Measurements from ENCODE around the gene RALGPS1. TPM values are rescaled to one million over a fixed set of nuclear protein-coding genes. Genes with fewer than 3 reads are reported as not detected.

The RALGPS1 gene
- polyA plus RNA-seq, 4 donors: 16.6 to 53.3 (median 26.8) TPM

DNA sequence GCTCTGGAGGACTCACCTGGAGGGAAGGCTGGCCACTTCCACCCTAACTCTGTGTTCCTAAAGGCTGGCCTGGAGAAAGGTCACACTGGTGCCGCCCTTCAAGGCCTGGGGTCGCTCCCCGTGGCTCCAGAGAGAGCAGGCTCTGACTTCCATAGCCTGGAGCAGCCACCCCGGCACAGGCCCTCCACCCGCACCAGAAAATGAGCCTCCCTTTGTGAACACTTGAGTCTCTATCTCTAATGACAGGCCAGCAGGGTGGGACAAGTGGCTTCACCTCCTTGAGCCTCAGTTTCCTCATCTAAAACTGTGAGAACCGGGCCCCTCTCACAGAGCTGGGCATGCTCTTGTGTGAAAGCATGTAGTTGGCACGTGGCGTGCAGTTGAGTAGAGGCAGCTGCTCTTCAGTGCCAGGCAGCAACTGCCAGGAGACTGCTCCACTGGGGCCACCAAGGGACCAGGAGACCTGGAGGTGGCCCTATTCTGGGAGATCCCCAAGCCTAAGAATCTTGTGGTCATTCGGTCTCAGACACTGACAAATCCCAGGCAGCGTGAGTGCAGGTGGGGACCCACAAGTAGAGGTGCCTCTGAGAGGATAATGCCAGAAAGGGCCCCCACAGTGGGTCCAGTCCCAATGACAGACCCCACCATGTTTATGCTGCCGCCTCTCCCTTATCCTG, 293.3 kb downstream of the RALGPS1 start:
- no peaks in the 10 kb centered on the region for H3K27me3 ChIP-seq (ENCODE audit: control insufficient read depth in 3 of 3, insufficient read depth in 3 of 3, low read length in 3 of 3)
- no peak for FAIRE-seq
- H3K27ac ChIP-seq (ENCODE audit: low read depth in 1 of 3, low read length in 2 of 3): no peak overlapping the region
- no peaks in the 10 kb centered on the region for H3K9me3 ChIP-seq (ENCODE audit: control insufficient read depth in 2 of 2, insufficient read depth in 1 of 2, low read depth in 1 of 2, low read length in 1 of 2)
- no peak for DNase-seq
- no peaks in the 10 kb centered on the region for H3K4me1 ChIP-seq (ENCODE audit: control insufficient read depth in 3 of 3, insufficient read depth in 2 of 3, low read depth in 1 of 3, low read length in 2 of 3)
- no peak overlapping the region for H3K4me3 ChIP-seq (ENCODE audit: low read depth in 1 of 3, low read length in 3 of 3)
- 86 to 94% (median 91%) methylated on average over 11 of the region's 11 CpGs for WGBS, 3 donors
- peaks cover 0 to 78% (median 0%) of the 10 kb centered on the region in 3 donors for H3K36me3 ChIP-seq (ENCODE audit: control insufficient read depth in 3 of 3, insufficient read depth in 2 of 3, low read depth in 1 of 3, low read length in 3 of 3)

DNA sequence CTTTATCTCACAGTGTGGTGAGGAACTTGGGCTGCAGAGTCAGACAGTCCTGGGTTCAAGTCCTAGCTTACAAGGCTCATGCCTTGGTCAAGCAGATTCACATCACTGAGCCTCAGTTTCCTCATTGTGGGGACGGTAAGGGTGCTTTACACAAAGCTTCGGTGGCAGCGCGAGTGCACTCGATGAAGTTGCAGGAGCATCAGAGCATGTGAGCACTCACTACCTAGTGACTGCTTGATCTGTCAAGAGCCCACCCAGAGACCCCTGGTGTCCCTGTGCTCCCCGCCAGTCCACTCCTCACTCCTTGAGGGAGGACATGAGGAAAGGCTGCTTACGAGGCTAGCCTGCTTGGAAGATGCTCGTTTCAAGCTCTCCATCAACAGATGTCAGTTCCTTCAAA, 293.8 kb downstream of the RALGPS1 start:
- WGBS, 3 donors: 91 to 94% (median 93%) methylated on average over 8 of the region's 8 CpGs
- Histone ChIP-seq H3K27me3 (ENCODE audit: control insufficient read depth in 3 of 3, insufficient read depth in 3 of 3, low read length in 3 of 3) (no peaks in the 10 kb centered on the region), H3K9me3 (ENCODE audit: control insufficient read depth in 2 of 2, insufficient read depth in 1 of 2, low read depth in 1 of 2, low read length in 1 of 2) (no peaks in the 10 kb centered on the region), H3K27ac (ENCODE audit: low read depth in 1 of 3, low read length in 2 of 3) (no peak overlapping the region), H3K4me3 (ENCODE audit: low read depth in 1 of 3, low read length in 3 of 3) (no peak overlapping the region), H3K4me1 (ENCODE audit: control insufficient read depth in 3 of 3, insufficient read depth in 2 of 3, low read depth in 1 of 3, low read length in 2 of 3) (no peaks in the 10 kb centered on the region), H3K36me3 (ENCODE audit: control insufficient read depth in 3 of 3, insufficient read depth in 2 of 3, low read depth in 1 of 3, low read length in 3 of 3) (peaks cover 0 to 78% (median 0%) of the 10 kb centered on the region in 3 donors)
- FAIRE-seq (no peak), DNase-seq (no peak)

DNA sequence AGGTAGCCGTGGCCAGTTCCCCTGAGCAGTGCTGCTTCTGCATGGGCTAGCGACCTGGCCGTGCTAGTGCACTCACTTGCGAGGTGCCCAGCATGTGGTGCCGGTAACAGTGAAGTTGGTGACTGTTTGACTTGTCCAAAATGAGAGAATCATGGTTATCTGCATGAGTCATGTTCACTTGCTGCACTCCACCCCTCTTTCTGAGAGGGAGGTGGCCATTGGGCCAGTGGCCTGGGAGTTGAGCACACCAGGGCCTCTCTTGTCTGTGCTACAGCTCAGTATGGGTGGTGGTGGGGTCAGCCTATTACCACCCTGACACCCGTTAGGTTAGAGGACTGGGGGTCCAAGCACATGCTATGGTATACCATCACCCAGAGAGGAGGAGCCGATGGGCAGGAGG, 294.6 kb downstream of the RALGPS1 start:
- 90 to 95% (median 92%) methylated on average over 7 of the region's 7 CpGs for WGBS, 3 donors
- Histone ChIP-seq H3K27me3 (ENCODE audit: control insufficient read depth in 3 of 3, insufficient read depth in 3 of 3, low read length in 3 of 3) (no peaks in the 10 kb centered on the region), H3K4me3 (ENCODE audit: low read depth in 1 of 3, low read length in 3 of 3) (no peak overlapping the region), H3K4me1 (ENCODE audit: control insufficient read depth in 3 of 3, insufficient read depth in 2 of 3, low read depth in 1 of 3, low read length in 2 of 3) (no peaks in the 10 kb centered on the region), H3K9me3 (ENCODE audit: control insufficient read depth in 2 of 2, insufficient read depth in 1 of 2, low read depth in 1 of 2, low read length in 1 of 2) (no peaks in the 10 kb centered on the region), H3K27ac (ENCODE audit: low read depth in 1 of 3, low read length in 2 of 3) (no peak overlapping the region), H3K36me3 (ENCODE audit: control insufficient read depth in 3 of 3, insufficient read depth in 2 of 3, low read depth in 1 of 3, low read length in 3 of 3) (peaks cover 0 to 73% (median 0%) of the 10 kb centered on the region in 3 donors)
- no peak for DNase-seq
- FAIRE-seq: no peak

DNA sequence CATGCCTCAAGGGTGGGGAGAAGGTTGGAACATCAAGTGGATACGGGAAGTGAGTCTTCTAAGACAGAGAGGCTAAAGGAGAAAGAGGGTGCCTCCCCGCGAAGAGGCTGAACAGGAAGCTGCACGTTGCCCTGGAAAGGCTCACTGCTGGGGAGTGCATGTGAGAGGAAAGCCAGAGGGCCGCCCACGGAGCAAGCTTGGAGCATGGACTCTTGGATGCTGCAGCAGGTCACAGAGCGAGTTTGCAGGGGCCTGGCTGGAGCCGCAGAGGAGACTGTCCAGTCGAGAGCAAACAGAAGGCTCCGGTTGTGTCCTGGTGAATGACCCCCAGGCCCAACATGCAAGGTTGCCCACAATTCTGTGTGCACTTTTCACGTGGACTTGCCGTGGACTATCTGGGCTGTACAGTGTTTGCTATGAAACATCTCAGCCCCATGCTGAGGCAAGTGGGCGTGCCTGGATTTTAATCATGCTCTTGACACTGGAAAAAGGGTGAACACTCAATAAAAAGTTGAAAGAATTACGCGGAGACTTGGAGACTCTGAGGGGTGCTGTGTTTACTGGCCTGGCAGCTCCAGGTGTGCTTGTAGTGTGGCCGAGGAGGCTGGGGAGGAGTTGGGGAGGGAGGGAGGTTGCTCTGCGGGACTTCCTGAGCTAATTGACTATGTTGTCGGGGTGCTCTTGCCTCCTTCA, 295.5 kb downstream of the RALGPS1 start:
- no peak for DNase-seq
- Histone ChIP-seq H3K4me3 (ENCODE audit: low read depth in 1 of 3, low read length in 3 of 3) (no peak overlapping the region), H3K4me1 (ENCODE audit: control insufficient read depth in 3 of 3, insufficient read depth in 2 of 3, low read depth in 1 of 3, low read length in 2 of 3) (no peaks in the 10 kb centered on the region), H3K9me3 (ENCODE audit: control insufficient read depth in 2 of 2, insufficient read depth in 1 of 2, low read depth in 1 of 2, low read length in 1 of 2) (no peaks in the 10 kb centered on the region), H3K36me3 (ENCODE audit: control insufficient read depth in 3 of 3, insufficient read depth in 2 of 3, low read depth in 1 of 3, low read length in 3 of 3) (peaks cover 0 to 67% (median 5%) of the 10 kb centered on the region in 3 donors), H3K27ac (ENCODE audit: low read depth in 1 of 3, low read length in 2 of 3) (no peak overlapping the region), H3K27me3 (ENCODE audit: control insufficient read depth in 3 of 3, insufficient read depth in 3 of 3, low read length in 3 of 3) (no peaks in the 10 kb centered on the region)
- FAIRE-seq: no peak
- 68 to 87% (median 81%) methylated on average over 18 of the region's 18 CpGs for WGBS, 3 donors

DNA sequence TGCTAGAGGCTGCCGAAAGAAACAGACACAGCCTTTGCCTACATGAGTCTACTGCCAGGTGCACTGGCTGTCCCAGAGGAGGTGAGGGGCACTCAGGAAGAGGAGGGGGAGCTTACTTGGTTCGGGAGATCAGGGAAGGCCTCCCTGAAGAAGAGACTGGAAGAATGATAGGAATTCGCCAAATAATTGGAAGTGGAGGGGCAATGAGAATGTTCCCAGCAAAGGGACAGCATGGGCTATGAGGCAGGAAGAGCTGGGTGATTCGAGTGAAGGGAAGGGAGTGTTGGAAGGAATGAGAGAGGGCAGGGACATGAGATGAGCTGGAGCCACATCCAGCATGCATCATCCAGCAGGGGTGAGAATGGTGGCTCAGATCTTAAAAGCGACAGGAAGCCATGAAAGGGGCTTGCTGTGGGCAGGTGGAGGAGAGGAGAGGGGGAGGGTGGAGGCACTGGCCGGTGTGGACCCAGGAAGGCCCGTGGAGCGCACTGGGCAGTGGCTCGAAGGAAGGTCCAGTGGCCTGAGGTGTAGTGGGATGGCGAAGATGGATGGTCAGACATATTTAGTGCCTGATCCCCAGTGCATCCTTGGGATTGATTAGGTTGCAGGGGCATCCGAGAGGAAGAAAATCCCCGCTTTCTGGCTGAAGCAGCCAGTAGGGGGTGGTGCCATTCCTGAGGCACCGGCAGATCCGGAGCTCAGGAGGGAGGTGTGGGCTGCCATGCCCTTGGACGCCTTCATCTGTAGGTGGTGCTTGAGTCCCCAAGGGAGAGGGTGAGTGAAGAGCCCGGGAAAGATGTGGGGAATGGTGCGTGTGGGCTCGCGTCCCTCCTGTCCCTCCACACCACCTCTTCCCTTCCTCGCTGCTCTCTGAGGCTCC, 296.5 kb downstream of the RALGPS1 start:
- WGBS, 3 donors: 84 to 90% (median 87%) methylated on average over 20 of the region's 20 CpGs
- FAIRE-seq (no peak), DNase-seq (no peak)
- no peaks in the 10 kb centered on the region for H3K9me3 ChIP-seq (ENCODE audit: control insufficient read depth in 2 of 2, insufficient read depth in 1 of 2, low read depth in 1 of 2, low read length in 1 of 2)
- H3K36me3 ChIP-seq (ENCODE audit: control insufficient read depth in 3 of 3, insufficient read depth in 2 of 3, low read depth in 1 of 3, low read length in 3 of 3): peaks cover 0 to 68% (median 5%) of the 10 kb centered on the region in 3 donors
- no peak overlapping the region for H3K27ac ChIP-seq (ENCODE audit: low read depth in 1 of 3, low read length in 2 of 3)
- no peaks in the 10 kb centered on the region for H3K27me3 ChIP-seq (ENCODE audit: control insufficient read depth in 3 of 3, insufficient read depth in 3 of 3, low read length in 3 of 3)
- H3K4me3 ChIP-seq (ENCODE audit: low read depth in 1 of 3, low read length in 3 of 3): no peak overlapping the region
- H3K4me1 ChIP-seq (ENCODE audit: control insufficient read depth in 3 of 3, insufficient read depth in 2 of 3, low read depth in 1 of 3, low read length in 2 of 3): no peaks in the 10 kb centered on the region

DNA sequence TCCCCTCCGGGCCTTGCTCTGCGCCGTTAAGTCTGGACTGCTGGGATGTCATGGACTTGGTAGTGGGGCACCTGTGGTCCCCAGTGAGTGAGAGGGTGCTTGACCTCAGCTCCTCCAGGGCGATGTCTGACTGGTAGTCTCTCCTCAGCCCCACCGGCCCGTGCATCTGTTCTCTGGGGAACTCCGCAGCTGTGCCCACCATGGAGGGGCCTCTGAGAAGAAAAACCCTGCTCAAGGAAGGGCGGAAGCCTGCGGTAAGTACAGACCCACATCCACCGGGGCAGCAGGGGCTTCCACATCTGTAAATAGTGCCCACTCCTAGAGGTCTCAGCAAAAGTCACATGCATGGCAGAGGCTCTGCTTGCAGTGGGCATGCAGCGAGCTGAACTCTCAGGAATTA, 297.4 kb downstream of the RALGPS1 start:
- no peak for DNase-seq
- FAIRE-seq: no peak
- 92 to 93% (median 92%) methylated on average over 11 of the region's 11 CpGs for WGBS, 3 donors
- peaks cover 0 to 71% (median 5%) of the 10 kb centered on the region in 3 donors for H3K36me3 ChIP-seq (ENCODE audit: control insufficient read depth in 3 of 3, insufficient read depth in 2 of 3, low read depth in 1 of 3, low read length in 3 of 3)
- no peaks in the 10 kb centered on the region for H3K9me3 ChIP-seq (ENCODE audit: control insufficient read depth in 2 of 2, insufficient read depth in 1 of 2, low read depth in 1 of 2, low read length in 1 of 2)
- H3K4me3 ChIP-seq (ENCODE audit: low read depth in 1 of 3, low read length in 3 of 3): no peak overlapping the region
- no peaks in the 10 kb centered on the region for H3K4me1 ChIP-seq (ENCODE audit: control insufficient read depth in 3 of 3, insufficient read depth in 2 of 3, low read depth in 1 of 3, low read length in 2 of 3)
- H3K27ac ChIP-seq (ENCODE audit: low read depth in 1 of 3, low read length in 2 of 3): no peak overlapping the region
- no peaks in the 10 kb centered on the region for H3K27me3 ChIP-seq (ENCODE audit: control insufficient read depth in 3 of 3, insufficient read depth in 3 of 3, low read length in 3 of 3)

DNA sequence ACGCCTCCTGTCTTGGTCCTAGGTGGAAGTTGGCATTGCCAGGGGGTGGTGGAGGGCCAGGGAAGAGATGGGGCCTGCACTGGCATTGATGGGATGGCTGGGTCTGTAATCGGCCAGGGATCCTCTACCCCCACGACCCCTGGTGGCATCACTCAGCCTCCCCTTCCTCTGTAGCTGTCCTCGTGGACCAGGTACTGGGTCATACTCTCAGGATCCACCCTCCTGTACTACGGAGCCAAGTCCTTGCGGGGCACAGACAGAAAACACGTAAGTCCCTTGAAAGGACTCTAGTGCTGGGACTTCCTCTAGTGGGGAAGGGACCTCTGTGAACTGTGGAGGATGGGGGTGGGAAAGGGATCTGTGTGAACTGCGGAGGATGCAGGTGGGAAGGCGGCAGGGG, 297.9 kb downstream of the RALGPS1 start:
- FAIRE-seq (no peak), DNase-seq (no peak)
- H3K4me1 ChIP-seq (ENCODE audit: control insufficient read depth in 3 of 3, insufficient read depth in 2 of 3, low read depth in 1 of 3, low read length in 2 of 3): no peaks in the 10 kb centered on the region
- H3K27me3 ChIP-seq (ENCODE audit: control insufficient read depth in 3 of 3, insufficient read depth in 3 of 3, low read length in 3 of 3): no peaks in the 10 kb centered on the region
- 84 to 89% (median 86%) methylated on average over 9 of the region's 9 CpGs for WGBS, 3 donors
- no peak overlapping the region for H3K4me3 ChIP-seq (ENCODE audit: low read depth in 1 of 3, low read length in 3 of 3)
- no peak overlapping the region for H3K27ac ChIP-seq (ENCODE audit: low read depth in 1 of 3, low read length in 2 of 3)
- no peaks in the 10 kb centered on the region for H3K9me3 ChIP-seq (ENCODE audit: control insufficient read depth in 2 of 2, insufficient read depth in 1 of 2, low read depth in 1 of 2, low read length in 1 of 2)
- H3K36me3 ChIP-seq (ENCODE audit: control insufficient read depth in 3 of 3, insufficient read depth in 2 of 3, low read depth in 1 of 3, low read length in 3 of 3): peaks cover 0 to 69% (median 5%) of the 10 kb centered on the region in 3 donors

DNA sequence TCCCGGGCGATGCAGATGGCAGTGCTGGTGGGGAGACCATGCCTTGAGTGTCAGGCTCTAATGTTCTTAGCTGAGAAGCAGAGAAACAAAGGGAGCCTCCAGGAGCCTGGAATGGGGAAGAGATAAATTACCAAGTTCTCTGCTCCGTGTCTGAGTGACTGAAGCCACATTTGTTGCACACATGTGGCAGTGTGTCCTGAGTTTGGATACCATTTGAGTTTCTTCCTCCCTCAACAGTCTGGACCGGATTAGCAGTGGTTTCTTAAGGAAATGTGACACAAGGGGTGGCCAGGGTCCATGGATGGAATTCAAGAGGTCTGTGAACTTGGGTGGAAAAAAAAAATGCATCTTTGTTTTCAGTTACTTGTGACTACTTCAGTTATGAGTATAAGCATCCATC, 299.3 kb downstream of the RALGPS1 start:
- Histone ChIP-seq H3K27me3 (ENCODE audit: control insufficient read depth in 3 of 3, insufficient read depth in 3 of 3, low read length in 3 of 3) (no peaks in the 10 kb centered on the region), H3K36me3 (ENCODE audit: control insufficient read depth in 3 of 3, insufficient read depth in 2 of 3, low read depth in 1 of 3, low read length in 3 of 3) (peaks cover 0 to 64% (median 5%) of the 10 kb centered on the region in 3 donors), H3K4me3 (ENCODE audit: low read depth in 1 of 3, low read length in 3 of 3) (no peak overlapping the region), H3K9me3 (ENCODE audit: control insufficient read depth in 2 of 2, insufficient read depth in 1 of 2, low read depth in 1 of 2, low read length in 1 of 2) (no peaks in the 10 kb centered on the region), H3K4me1 (ENCODE audit: control insufficient read depth in 3 of 3, insufficient read depth in 2 of 3, low read depth in 1 of 3, low read length in 2 of 3) (no peaks in the 10 kb centered on the region), H3K27ac (ENCODE audit: low read depth in 1 of 3, low read length in 2 of 3) (no peak overlapping the region)
- no peak for FAIRE-seq
- 83 to 87% (median 84%) methylated on average over 4 of the region's 4 CpGs for WGBS, 3 donors
- no peak for DNase-seq
